H9 (cell line): Measurements from ENCODE around the gene ABCA10. TPM values are rescaled to one million over a fixed set of nuclear protein-coding genes. Genes with fewer than 3 reads are reported as not detected.

Experiments
- DNase-seq: peaks from one replicate; pipeline ENCODE4 v3.0.0-alpha.2; 2017
- H2AFZ ChIP-seq: one replicate; pipeline ENCODE4 v1.6.1; 2013; ENCODE audit warnings: mild to moderate bottlenecking, low read length, control low read depth, moderate library complexity
- H2AK5ac ChIP-seq: 2 replicates; pipeline ENCODE4 v1.6.1; 2013; ENCODE audit warnings: low read length, control low read depth, mixed read lengths; ENCODE audit not compliant: insufficient read length
- H2BK120ac ChIP-seq: one replicate; pipeline ENCODE4 v1.6.1; 2013; ENCODE audit warnings: low read depth, mild to moderate bottlenecking, low read length, control low read depth, inconsistent platforms; ENCODE audit not compliant: poor library complexity, severe bottlenecking
- H2BK12ac ChIP-seq: 2 replicates; pipeline ENCODE4 v1.6.1; 2013; ENCODE audit warnings: low read length, control low read depth, mixed read lengths, low read depth; ENCODE audit not compliant: insufficient read length
- H2BK15ac ChIP-seq: 2 replicates; pipeline ENCODE4 v1.6.1; 2013; ENCODE audit warnings: low read depth, low read length, control low read depth
- H2BK20ac ChIP-seq: one replicate; pipeline ENCODE4 v1.6.1; 2013; ENCODE audit warnings: low read depth, mild to moderate bottlenecking, low read length, control low read depth, inconsistent platforms; ENCODE audit not compliant: poor library complexity, severe bottlenecking
- H2BK5ac ChIP-seq: 2 replicates; pipeline ENCODE4 v1.6.1; 2013; ENCODE audit warnings: low read length, control low read depth, mixed read lengths; ENCODE audit not compliant: insufficient read length
- H3K14ac ChIP-seq: 2 replicates; pipeline ENCODE4 v1.6.1; 2013; ENCODE audit warnings: low read length, control low read depth; ENCODE audit not compliant: insufficient read depth
- H3K18ac ChIP-seq: 2 replicates; pipeline ENCODE4 v1.6.1; 2013; ENCODE audit warnings: low read depth, mild to moderate bottlenecking, mixed read lengths, low read length, control low read depth; ENCODE audit not compliant: insufficient read length
- H3K23ac ChIP-seq: 2 replicates; pipeline ENCODE4 v1.6.1; 2013; ENCODE audit warnings: low read length, control low read depth, mixed read lengths, low read depth; ENCODE audit not compliant: insufficient read length
- H3K23me2 ChIP-seq: 2 replicates; pipeline ENCODE4 v1.6.1; 2013; ENCODE audit warnings: low read depth, mild to moderate bottlenecking, mixed read lengths, low read length, control low read depth; ENCODE audit not compliant: insufficient read length, poor library complexity, severe bottlenecking
- H3K27ac ChIP-seq: 2 replicates; pipeline ENCODE4 v1.5.1; 2013; ENCODE audit warnings: low read length, control low read depth, mixed read lengths, low read depth; ENCODE audit not compliant: insufficient read length
- H3K27me3 ChIP-seq: 2 replicates; pipeline ENCODE4 v1.6.1; 2013; ENCODE audit warnings: low read length, control low read depth, inconsistent platforms; ENCODE audit not compliant: insufficient read depth
- H3K4ac ChIP-seq: 2 replicates; pipeline ENCODE4 v1.6.1; 2013; ENCODE audit warnings: low read depth, mild to moderate bottlenecking, control low read depth, inconsistent platforms, low read length, moderate library complexity
- H3K4me1 ChIP-seq: 2 replicates; pipeline ENCODE4 v1.6.1; 2013; ENCODE audit warnings: low read length, control low read depth, inconsistent platforms; ENCODE audit not compliant: insufficient read depth
- H3K4me2 ChIP-seq: 2 replicates; pipeline ENCODE4 v1.6.1; 2013; ENCODE audit warnings: low read length, control low read depth, mixed read lengths; ENCODE audit not compliant: insufficient read length, insufficient read depth
- H3K56ac ChIP-seq: 2 replicates; pipeline ENCODE4 v1.6.1; 2013; ENCODE audit warnings: low read depth, mild to moderate bottlenecking, mixed read lengths, low read length, control low read depth; ENCODE audit not compliant: insufficient read length
- H3K79me1 ChIP-seq: 2 replicates; pipeline ENCODE4 v1.6.1; 2013; ENCODE audit warnings: low read depth, mild to moderate bottlenecking, moderate library complexity, low read length, control low read depth, inconsistent platforms; ENCODE audit not compliant: insufficient read depth, poor library complexity, severe bottlenecking
- H3K79me2 ChIP-seq: 2 replicates; pipeline ENCODE4 v1.6.1; 2013; ENCODE audit warnings: low read length, control low read depth, inconsistent platforms; ENCODE audit not compliant: insufficient read depth
- H3K9ac ChIP-seq: 2 replicates; pipeline ENCODE4 v1.6.1; 2013; ENCODE audit warnings: low read length, control low read depth, mixed read lengths; ENCODE audit not compliant: insufficient read length; ENCODE audit errors: extremely low read depth
- H3K9me3 ChIP-seq: one replicate; pipeline ENCODE4 v1.6.1; 2013; ENCODE audit warnings: low read depth, low read length, inconsistent platforms; ENCODE audit not compliant: control insufficient read depth
- H3T11ph ChIP-seq: one replicate; pipeline ENCODE4 v1.6.1; 2013; ENCODE audit warnings: mild to moderate bottlenecking, low read length, control low read depth, inconsistent platforms
- H4K20me1 ChIP-seq: one replicate; pipeline ENCODE4 v1.6.1; 2013; ENCODE audit not compliant: control insufficient read depth, insufficient read length, insufficient read depth
- H4K5ac ChIP-seq: 2 replicates; pipeline ENCODE4 v1.6.1; 2013; ENCODE audit warnings: low read depth, mild to moderate bottlenecking, mixed read lengths, low read length, control low read depth; ENCODE audit not compliant: insufficient read length
- H4K8ac ChIP-seq: replicated peaks from 2 replicates; pipeline ENCODE4 v1.6.1; 2013; ENCODE audit warnings: low read length, control low read depth, mixed read lengths, low read depth; ENCODE audit not compliant: insufficient read length
- H4K91ac ChIP-seq: 2 replicates; pipeline ENCODE4 v1.6.1; 2013; ENCODE audit warnings: low read depth, mild to moderate bottlenecking, moderate library complexity, mixed read lengths, low read length, control low read depth; ENCODE audit not compliant: insufficient read length
- H3K27ac Mint-ChIP-seq, 3 experiments: 2 replicates in 2 of 3; 3 replicates in 1 of 3; pipeline ENCODE4 v1.8.0; 2020 to 2021; ENCODE audit warnings: mixed read lengths in 3 of 3, mild to moderate bottlenecking in 1 of 3, moderate library complexity in 1 of 3
- H3K27me3 Mint-ChIP-seq: 2 replicates; pipeline ENCODE4 v1.8.0; 2021; ENCODE audit warnings: low read depth, mild to moderate bottlenecking, moderate library complexity, mixed read lengths
- H3K36me3 Mint-ChIP-seq, 3 experiments: 2 replicates in 2 of 3; 3 replicates in 1 of 3; pipeline ENCODE4 v1.8.0; 2020 to 2021; ENCODE audit warnings: low read depth in 3 of 3, mixed read lengths in 3 of 3; ENCODE audit not compliant: insufficient read depth in 1 of 3
- H3K4me1 Mint-ChIP-seq, 2 experiments: 2 replicates each; pipeline ENCODE4 v1.8.0; 2020; ENCODE audit warnings: mixed read lengths in 2 of 2
- H3K4me3 Mint-ChIP-seq, 2 experiments: 2 replicates in 1 of 2; 3 replicates in 1 of 2; pipeline ENCODE4 v1.8.0; 2020 to 2021; ENCODE audit warnings: mild to moderate bottlenecking in 2 of 2, mixed read lengths in 2 of 2, moderate library complexity in 1 of 2
- H3K9me3 Mint-ChIP-seq, 2 experiments: 2 replicates in 1 of 2; 3 replicates in 1 of 2; pipeline ENCODE4 v1.8.0; 2020; ENCODE audit warnings: mild to moderate bottlenecking in 2 of 2, mixed read lengths in 2 of 2, moderate library complexity in 1 of 2
- WGBS: extraction: QIAGEN DNeasy Blood & Tissue Kit; methylation state at CpG from one replicate; pipeline ENCODE4 v1.1.7; 2013; ENCODE audit warnings: missing lambda C conversion rate, low lambda C conversion rate, mixed read lengths; ENCODE audit not compliant: insufficient read length; ENCODE audit errors: extremely low coverage; 5-methylcytosine and 5-hydroxymethylcytosine counted together
- total RNA-seq: library from RNA; stranded (reverse); gene quantifications from 2 replicates; pipeline ENCODE4 v1.2.1, GENCODE V29; 2021
- TF ChIP-seq, protein P1 (sequence below): fragments of 200-600 bp; sonication (generic); conservative IDR thresholded peaks from 3 replicates; pipeline ENCODE4 v1.8.0; 2021; ENCODE audit warnings: antibody characterized with exemption, mild to moderate bottlenecking

The ABCA10 gene
- total RNA-seq, 1 experiment from 2014 or later = not detected

DNA sequence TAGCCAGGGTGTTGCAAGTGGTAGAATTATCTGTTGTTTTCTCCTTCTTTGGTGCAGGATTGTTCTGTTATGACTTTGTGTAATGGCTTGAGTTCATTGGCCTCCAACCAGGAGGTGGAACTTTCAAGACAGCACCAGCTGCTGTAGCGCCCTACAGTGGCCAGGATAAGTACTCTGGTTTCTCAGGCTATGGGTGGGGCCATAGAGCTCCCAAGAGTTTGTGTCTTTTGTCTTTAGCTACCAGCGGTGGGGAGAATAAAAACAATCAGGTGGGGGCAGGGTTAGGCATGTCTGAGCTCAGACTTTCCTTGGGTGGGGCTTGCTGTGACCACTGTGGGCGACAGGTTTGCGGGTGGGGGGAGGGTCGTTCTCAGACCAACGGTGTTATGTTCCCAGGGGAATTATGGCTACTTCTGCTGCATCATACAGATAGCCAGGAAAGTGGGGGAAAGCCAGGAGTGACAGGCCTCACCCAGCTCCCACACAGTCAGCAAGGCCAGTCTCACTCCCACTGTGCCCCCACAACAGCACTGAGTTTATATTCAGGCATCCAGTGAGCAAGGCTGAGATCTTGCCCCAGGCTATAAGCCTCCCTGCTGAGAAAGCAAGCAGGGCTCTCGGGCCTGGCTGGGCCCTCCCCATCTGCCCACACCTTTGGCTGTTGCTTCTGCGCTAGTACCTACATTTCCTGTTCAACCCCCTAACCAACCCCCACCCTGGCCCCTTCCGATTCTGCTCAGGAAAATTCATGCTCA, 15.4 kb downstream of the ABCA10 start:
- H3K27ac Mint-ChIP-seq = no peak overlapping the region; a peak in 2 of 7 replicates
- Histone ChIP-seq H2AK5ac (no peak overlapping the region), H2AFZ (no peak overlapping the region), H3K4ac (no peak overlapping the region), H3K23me2 (no peaks in the 10 kb centered on the region), H2BK20ac (no peak overlapping the region), H3K79me1 (no peaks in the 10 kb centered on the region), H2BK12ac (no peak overlapping the region), H2BK5ac (no peak overlapping the region), H2BK15ac (no peak overlapping the region), H3T11ph (no peak overlapping the region), H4K8ac (no peak overlapping the region), H3K9ac (no peak overlapping the region), H4K5ac (no peak overlapping the region), H3K4me2 (no peak overlapping the region), H2BK120ac (no peak overlapping the region), H3K79me2 (no peaks in the 10 kb centered on the region), H3K9me3 (no peaks in the 10 kb centered on the region), H3K14ac (no peak overlapping the region), H3K56ac (no peak overlapping the region), H3K27ac (no peak overlapping the region), H3K23ac (no peak overlapping the region), H3K18ac (no peak overlapping the region), H4K91ac (no peak overlapping the region), H3K27me3 (no peaks in the 10 kb centered on the region), H3K4me1 (no peaks in the 10 kb centered on the region), H4K20me1 (no peaks in the 10 kb centered on the region)
- no peak overlapping the region for H3K4me3 Mint-ChIP-seq
- TF ChIP-seq, protein P1, sequence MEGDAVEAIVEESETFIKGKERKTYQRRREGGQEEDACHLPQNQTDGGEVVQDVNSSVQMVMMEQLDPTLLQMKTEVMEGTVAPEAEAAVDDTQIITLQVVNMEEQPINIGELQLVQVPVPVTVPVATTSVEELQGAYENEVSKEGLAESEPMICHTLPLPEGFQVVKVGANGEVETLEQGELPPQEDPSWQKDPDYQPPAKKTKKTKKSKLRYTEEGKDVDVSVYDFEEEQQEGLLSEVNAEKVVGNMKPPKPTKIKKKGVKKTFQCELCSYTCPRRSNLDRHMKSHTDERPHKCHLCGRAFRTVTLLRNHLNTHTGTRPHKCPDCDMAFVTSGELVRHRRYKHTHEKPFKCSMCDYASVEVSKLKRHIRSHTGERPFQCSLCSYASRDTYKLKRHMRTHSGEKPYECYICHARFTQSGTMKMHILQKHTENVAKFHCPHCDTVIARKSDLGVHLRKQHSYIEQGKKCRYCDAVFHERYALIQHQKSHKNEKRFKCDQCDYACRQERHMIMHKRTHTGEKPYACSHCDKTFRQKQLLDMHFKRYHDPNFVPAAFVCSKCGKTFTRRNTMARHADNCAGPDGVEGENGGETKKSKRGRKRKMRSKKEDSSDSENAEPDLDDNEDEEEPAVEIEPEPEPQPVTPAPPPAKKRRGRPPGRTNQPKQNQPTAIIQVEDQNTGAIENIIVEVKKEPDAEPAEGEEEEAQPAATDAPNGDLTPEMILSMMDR = peak; percentile 57
- H3K36me3 Mint-ChIP-seq = no peaks in the 10 kb centered on the region
- WGBS = no CpG with 5 or more reads among the region's 9 CpGs
- H3K9me3 Mint-ChIP-seq = no peaks in the 10 kb centered on the region
- H3K4me1 Mint-ChIP-seq = peaks cover 9 to 12% of the 10 kb centered on the region in 2 experiments
- no peaks in the 10 kb centered on the region for H3K27me3 Mint-ChIP-seq
- DNase-seq = peak; percentile 76
